Body of pancreas (tissue), 4 donors: ENCODE measurements around the gene TSTD2. TPM values are rescaled to one million over a fixed set of nuclear protein-coding genes. Genes with fewer than 3 reads are reported as not detected.

Source experiments
- ATAC-seq: fragments of 150-250 bp; one replicate; pipeline ENCODE4 v1.9.1; 2016
- DNase-seq, 4 donors: peaks; one replicate each; pipeline ENCODE4 v3.0.0-alpha.2; 2019
- H3K27ac ChIP-seq, 4 donors: fragments of 200-600 bp; sonication (generic); 1 replicate in 3 of 4; 2 replicates in 1 of 4; pipeline versions ENCODE4 v1.5.1 to v1.6.1; 2016 to 2019; ENCODE audit warnings: mild to moderate bottlenecking in 1 of 4, mixed read lengths in 1 of 4, moderate library complexity in 1 of 4
- H3K27me3 ChIP-seq, 2 donors: fragments of 200-600 bp; sonication (generic); one replicate each; pipeline ENCODE4 v1.6.0; 2016; ENCODE audit warnings: mild to moderate bottlenecking in 1 of 2
- H3K36me3 ChIP-seq, 2 donors: fragments of 200-600 bp; sonication (generic); replicated peaks in 1 of 2; 2 replicates each; pipeline ENCODE4 v1.5.1; 2016; ENCODE audit warnings: low read depth in 2 of 2; ENCODE audit not compliant: insufficient read depth in 1 of 2
- H3K4me1 ChIP-seq: fragments of 200-600 bp; sonication (generic); one replicate; pipeline ENCODE4 v1.6.0; 2016
- H3K4me3 ChIP-seq, 2 donors: fragments of 200-600 bp; sonication (generic); 1 replicate in 1 of 2; 2 replicates in 1 of 2; pipeline ENCODE4 v1.5.1; 2016 to 2019
- H3K9me3 ChIP-seq, 3 donors: fragments of 200-600 bp; sonication (generic); 1 replicate in 2 of 3; 2 replicates in 1 of 3; pipeline ENCODE4 v1.5.1; 2016
- CTCF ChIP-seq, 7 experiments: fragments of 450-650 bp in 4 of 7; fragments of 200-600 bp in 3 of 7; sonication (generic) in 3 of 7; IDR thresholded peaks; one replicate each; pipeline ENCODE4 v1.5.1; 2016 to 2019; ENCODE audit warnings: antibody characterized with exemption in 7 of 7
- POLR2A ChIP-seq, 3 donors: fragments of 450-650 bp; IDR thresholded peaks; one replicate each; pipeline ENCODE4 v1.6.1; 2016; ENCODE audit warnings: antibody characterized with exemption in 3 of 3, mild to moderate bottlenecking in 2 of 3
- WGBS, 2 donors: methylation state at CpG; one replicate each; pipeline ENCODE4 v1.1.5; 2017; 5-methylcytosine and 5-hydroxymethylcytosine counted together
- intact Hi-C: fragments of 100-400 bp; cut with DNase I; formaldehyde crosslinking; loops from one replicate; pipeline ENCODE4 v1.15.1; 2023
- total RNA-seq, 2 donors: library from RNA; depleted of rRNA; stranded (reverse); fragments of >200 nt; gene quantifications; one replicate each; pipeline ENCODE4 v1.1.0, GENCODE V29; 2016

TSTD2 gene
- total RNA-seq, 2 donors from 2014 or later, result 10.9 to 16.6 TPM

- no peaks in the 10 kb centered on the region for H3K27me3 ChIP-seq
- WGBS, 2 donors, result 66 to 70% methylated on average over 3 of the region's 3 CpGs
- DNase-seq, result no peak
- ATAC-seq, result no peak
- H3K9me3 ChIP-seq, result no peaks in the 10 kb centered on the region
- H3K4me1 ChIP-seq, result peaks cover 28% of the 10 kb centered on the region
- intact Hi-C loops, result no loop called here
- H3K27ac ChIP-seq, result peak overlapping the region in 3 of 4 donors; percentile 45 to 78 (median 74)
- TF ChIP-seq CTCF (IDR thresholded peaks at IDR 0.05), result no peak
- TF ChIP-seq POLR2A (IDR thresholded peaks at IDR 0.05), result no peak
- no peaks in the 10 kb centered on the region for H3K36me3 ChIP-seq
- H3K4me3 ChIP-seq, result no peak overlapping the region
Measured at GRCh38 chr9:97558701-97559101, 74.5 kb downstream of the TSTD2 start.

- Histone ChIP-seq H3K27me3 (no peaks in the 10 kb centered on the region), H3K9me3 (no peaks in the 10 kb centered on the region), H3K4me3 (no peak overlapping the region), H3K4me1 (peaks cover 28% of the 10 kb centered on the region), H3K36me3 (no peaks in the 10 kb centered on the region), H3K27ac (peak overlapping the region; percentile 38 to 78 (median 76))
- DNase-seq (peak; percentile 54 to 86 (median 78)), ATAC-seq (peak; percentile 84)
- intact Hi-C loops, result no loop called here
- WGBS, 2 donors, result 23 to 33% methylated on average over 6 to 7 of the region's 7 CpGs
- TF ChIP-seq POLR2A (IDR thresholded peaks at IDR 0.05) (peak in 1 of 3 donors; percentile 39), CTCF (IDR thresholded peaks at IDR 0.05) (no peak)
Measured at GRCh38 chr9:97557606-97558095, 75.5 kb downstream of the TSTD2 start.

- 58 to 70% methylated on average over 14 of the region's 15 CpGs for WGBS, 2 donors
- DNase-seq (peak; percentile 57 to 76 (median 60)), ATAC-seq (peak; percentile 51)
- intact Hi-C loops, result no loop called here
- H3K36me3 ChIP-seq, result no peaks in the 10 kb centered on the region
- H3K4me3 ChIP-seq, result no peak overlapping the region
- H3K9me3 ChIP-seq, result no peaks in the 10 kb centered on the region
- peaks cover 28% of the 10 kb centered on the region for H3K4me1 ChIP-seq
- TF ChIP-seq POLR2A (IDR thresholded peaks at IDR 0.05), result no peak
- peak in 2 of 7 experiments; percentile 13 to 21 for TF ChIP-seq CTCF (IDR thresholded peaks at IDR 0.05)
- peak overlapping the region; percentile 38 to 78 (median 76) for H3K27ac ChIP-seq
- no peaks in the 10 kb centered on the region for H3K27me3 ChIP-seq
Measured at GRCh38 chr9:97556721-97557605, 76.2 kb downstream of the TSTD2 start.

GRCh38 chr9:97556036-97556720 lies 77.0 kb downstream of the TSTD2 start:
- intact Hi-C loops, result no loop called here

More at GRCh38 chr9:97556036-97556720, 77.0 kb downstream of the TSTD2 start:
- H3K9me3 ChIP-seq, result no peaks in the 10 kb centered on the region
- no peaks in the 10 kb centered on the region for H3K36me3 ChIP-seq
- no peaks in the 10 kb centered on the region for H3K27me3 ChIP-seq
- no peak for TF ChIP-seq POLR2A (IDR thresholded peaks at IDR 0.05)
- TF ChIP-seq CTCF (IDR thresholded peaks at IDR 0.05), result no peak
- DNase-seq, result no peak
- peak overlapping the region in 1 of 4 donors; percentile 78 for H3K27ac ChIP-seq
- H3K4me1 ChIP-seq, result peaks cover 28% of the 10 kb centered on the region
- H3K4me3 ChIP-seq, result no peak overlapping the region
- 91 to 97% methylated on average over 10 of the region's 10 CpGs for WGBS, 2 donors
- no peak for ATAC-seq
